GM08714 (cell line): ENCODE measurements around the gene PIGQ.

Experiments
- H3K4me3 ChIP-seq: fragments of 200-500 bp; sonication (Bioruptor generic); 2 replicates; pipeline ENCODE4 v1.5.1; 2014; ENCODE audit warnings: mild to moderate bottlenecking, low read length, inconsistent platforms
- ZNF274 ChIP-seq: IDR thresholded peaks from 2 replicates; pipeline ENCODE4 v1.6.1; 2012; ENCODE audit warnings: mild to moderate bottlenecking, low read depth, low read length

Gene PIGQ

DNA sequence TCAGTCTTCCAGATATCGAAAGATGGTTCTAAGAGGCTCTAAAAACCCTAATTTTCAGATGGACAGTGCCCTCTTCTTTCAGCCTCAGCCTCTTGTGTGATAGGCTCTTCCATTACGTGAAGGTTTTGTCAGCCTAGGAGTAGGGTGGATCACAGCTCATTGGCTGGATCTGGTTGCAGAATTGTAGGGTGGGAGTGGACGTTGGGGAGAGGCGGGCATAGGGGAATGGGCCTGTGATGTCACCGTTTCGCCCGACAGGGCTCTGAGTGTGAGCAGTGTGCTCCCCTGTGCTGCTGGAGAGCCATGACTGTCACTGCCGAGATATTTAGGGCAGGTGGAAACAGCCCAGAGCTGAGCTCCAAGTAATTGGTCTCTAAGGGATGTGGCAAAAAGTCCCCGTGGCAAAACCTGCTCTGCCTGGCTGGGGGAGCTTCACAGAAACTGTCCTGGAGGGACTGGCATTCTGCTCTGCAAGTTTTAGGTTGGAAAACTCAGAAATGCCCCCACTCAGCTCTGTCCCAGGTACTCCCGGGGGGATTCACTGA lies 54.8 kb downstream of the PIGQ start:
- no peak overlapping the region for H3K4me3 ChIP-seq
- no peak for TF ChIP-seq ZNF274

DNA sequence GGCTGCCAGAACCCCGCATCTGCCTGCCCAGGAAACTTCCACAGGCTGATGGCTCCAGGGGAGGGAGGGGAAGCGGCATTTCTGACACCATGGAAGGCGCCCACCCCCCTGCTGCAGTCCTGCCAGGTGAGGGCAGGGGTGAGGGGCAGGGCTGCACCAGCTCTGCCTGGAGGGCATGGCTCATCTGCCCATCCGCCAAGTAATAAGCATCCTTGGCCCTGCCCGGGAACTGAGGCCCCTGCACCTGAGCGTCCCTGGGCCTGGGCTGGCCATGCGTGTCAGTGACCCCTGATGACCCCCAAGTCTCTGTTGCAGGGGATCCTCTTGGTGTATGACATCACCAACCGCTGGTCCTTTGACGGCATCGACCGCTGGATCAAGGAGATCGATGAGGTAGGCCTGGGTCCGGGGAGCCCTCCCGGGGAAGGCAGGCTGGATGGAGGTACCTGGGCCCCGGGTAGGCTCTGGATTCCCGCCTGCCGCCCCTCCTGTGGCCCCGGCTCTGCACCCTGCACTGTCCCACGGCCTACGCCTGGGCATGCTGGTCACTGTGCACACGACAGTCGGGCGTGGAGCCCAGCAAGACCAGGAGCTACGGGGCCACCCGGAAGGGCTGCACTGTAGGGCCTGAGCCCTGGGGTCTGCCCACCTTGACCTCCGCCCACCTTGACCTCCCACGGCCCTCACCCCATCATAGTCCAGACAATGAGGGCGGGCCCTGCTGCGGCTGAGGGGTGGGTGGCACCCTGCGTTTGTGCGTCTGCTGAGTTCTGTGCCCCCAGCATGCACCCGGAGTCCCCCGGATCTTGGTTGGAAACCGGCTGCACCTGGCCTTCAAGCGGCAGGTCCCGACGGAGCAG lies 55.6 kb downstream of the PIGQ start:
- H3K4me3 ChIP-seq: no peak overlapping the region
- no peak for TF ChIP-seq ZNF274

- H3K4me3 ChIP-seq: no peak overlapping the region
- TF ChIP-seq ZNF274: no peak
Observed at GRCh38 chr16:625977-626765, 56.4 kb downstream of the PIGQ start.

DNA sequence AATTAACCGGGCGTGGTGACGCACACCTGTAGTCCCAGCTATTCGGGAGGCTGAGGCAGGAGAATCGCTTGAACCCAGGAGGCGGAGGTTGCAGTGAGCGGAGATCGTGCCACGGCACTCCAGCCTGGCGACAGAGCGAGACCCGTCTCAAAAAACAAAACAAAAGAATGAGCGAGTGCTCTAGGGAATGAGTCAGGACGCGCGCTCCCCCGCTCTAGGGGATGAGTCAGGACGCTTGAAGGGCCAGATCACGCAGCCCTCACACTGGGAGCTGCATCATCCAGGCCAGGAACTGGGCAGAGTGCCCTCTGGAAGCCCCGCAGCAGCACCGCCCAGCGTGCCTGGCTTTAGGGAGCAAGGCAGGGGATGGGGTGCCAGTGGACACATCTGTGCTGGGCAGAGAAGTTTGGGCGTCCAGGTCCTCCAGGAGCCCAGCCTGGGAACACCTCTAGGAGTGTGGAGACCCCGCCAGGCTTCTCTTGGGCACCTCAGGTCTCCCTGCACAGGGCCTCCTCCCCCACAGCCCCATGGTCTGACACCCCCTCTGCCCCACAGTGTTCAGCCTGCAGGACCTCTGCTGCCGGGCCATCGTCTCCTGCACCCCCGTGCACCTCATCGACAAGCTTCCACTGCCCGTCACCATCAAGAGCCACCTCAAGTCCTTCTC lies 57.2 kb downstream of the PIGQ start:
- no peak overlapping the region for H3K4me3 ChIP-seq
- TF ChIP-seq ZNF274: no peak

DNA sequence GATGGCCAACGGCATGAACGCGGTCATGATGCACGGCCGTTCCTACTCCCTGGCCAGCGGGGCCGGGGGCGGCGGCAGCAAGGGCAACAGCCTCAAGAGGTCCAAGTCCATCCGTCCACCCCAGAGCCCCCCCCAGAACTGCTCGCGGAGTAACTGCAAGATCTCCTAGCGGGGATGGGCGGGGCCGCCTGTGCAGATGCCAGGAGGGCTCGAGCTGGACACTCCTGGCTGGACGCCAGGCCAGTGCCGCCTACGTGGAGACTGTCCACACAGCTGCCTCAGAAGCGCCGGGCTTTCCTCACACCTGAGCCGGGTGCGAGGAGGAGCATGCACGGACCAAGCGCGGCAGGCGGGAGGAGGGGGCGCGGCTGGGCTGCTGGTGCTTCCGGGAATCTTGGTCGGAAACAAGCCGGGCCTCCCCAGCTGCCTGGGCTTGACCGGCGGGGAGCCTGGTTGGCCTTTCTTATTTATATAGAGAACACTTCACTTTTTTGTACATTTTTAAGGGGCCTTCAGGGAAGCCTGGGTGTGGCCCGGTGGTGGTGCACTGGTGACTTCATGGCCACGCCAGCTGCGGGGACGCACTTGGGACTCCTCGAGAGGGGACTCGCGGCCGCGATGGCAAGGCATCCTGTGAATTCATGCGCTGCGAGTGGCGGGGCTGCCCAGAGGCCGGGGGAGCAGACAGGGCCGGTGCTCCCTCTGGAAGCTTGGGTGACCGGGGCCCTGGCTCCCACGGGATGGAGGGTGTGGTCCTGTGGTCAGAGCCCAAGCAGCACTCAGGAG lies 57.9 kb downstream of the PIGQ start:
- no peak overlapping the region for H3K4me3 ChIP-seq
- no peak for TF ChIP-seq ZNF274

DNA sequence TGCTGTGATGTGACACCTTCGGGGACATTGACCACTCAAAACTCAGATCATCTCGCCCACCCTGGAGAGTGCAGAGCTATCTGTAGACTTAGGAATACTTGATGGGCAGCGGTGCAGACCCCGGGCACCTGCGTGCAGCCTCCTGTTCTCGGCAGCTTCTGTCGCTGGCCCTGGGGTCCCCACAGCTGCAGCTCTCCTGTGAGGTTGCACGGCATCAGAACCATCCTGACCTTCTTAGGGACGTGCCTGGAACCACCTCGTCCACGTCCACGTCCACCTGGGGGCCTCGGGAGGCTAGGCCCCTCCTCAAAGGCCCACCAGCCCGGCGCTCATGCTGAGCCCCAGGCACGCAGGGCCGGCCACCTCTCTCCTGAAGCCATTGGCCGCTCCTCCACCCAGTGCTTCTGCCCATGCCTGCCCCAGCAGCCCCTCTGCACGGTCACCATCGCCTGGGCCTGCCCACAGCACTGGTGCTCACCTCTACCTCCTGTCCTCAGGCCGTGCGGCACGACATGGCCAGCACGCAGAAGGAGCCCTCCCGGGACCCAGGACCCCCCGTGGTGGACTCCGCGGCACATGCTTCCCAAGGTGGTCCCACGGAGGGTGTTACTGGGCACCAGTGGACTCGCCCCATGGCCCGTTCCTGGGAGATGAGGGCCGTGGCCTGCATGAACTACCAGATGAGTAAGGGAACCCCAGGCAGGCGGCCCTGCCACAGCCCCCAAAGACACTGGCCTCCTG lies 58.7 kb downstream of the PIGQ start:
- no peak for TF ChIP-seq ZNF274
- no peak overlapping the region for H3K4me3 ChIP-seq

DNA sequence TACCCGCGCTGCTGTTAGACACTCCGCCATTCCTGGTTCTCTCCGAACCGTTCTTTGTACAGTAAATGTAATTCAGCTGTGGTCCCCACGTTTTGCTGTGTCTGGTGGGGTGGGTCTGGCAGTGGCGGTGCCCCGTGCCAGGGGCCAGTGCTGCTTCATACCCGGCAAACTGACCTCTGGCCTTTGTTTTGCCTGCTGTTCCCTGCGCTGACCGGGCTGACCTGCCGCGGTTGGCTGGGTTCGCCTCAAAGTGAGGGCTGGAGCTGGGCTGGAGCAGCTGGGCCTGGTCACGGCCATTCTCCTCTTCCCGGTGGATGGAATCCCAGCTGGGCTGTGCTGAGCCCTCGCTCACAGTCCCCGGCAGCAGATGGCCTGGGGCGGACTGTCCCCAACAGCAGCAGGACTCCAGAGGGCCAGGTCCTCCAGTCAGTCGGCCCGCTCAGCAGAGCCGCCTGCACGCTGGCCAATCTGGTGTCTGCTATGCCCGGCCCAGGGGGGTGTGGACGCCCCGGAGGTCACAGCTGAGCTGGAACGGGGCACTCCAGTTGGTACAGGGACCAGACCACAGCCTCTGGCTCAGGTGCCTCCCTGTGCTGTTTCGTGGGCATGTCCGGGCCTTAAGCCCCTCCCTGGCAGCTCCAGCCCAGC lies 59.5 kb downstream of the PIGQ start:
- no peak for TF ChIP-seq ZNF274
- H3K4me3 ChIP-seq: no peak overlapping the region

GRCh38 chr16:629833-630248 lies 60.1 kb downstream of the PIGQ start:
- no peak for TF ChIP-seq ZNF274
- no peak overlapping the region for H3K4me3 ChIP-seq

DNA sequence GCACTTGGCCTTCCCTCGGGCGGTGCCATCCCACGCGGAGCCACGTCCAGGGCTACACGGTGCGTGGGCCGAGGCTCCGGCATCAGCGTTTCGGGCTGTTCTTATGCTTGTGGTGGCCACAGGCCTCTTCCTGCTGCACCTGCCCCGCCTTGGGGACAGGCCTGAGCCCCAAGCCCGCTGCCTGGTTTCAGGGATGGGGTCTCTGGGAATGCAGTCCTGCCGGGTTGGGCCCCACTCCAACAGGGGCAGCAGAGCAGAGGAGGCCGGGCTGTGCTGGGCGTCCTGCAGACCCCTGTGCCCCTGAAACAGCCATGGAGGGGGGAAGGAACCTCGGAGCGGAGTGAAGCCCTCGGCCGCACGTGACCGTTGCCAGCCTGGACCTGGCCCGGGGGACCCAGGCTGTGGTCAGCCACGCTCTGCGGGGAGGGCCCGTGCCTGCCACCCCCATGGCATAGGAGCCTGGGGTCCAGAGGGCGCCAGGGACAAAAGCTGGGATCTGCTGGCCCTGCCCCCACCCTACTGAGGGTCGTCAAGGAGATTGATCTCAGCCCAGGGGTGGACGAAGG lies 60.6 kb downstream of the PIGQ start:
- H3K4me3 ChIP-seq: no peak overlapping the region
- TF ChIP-seq ZNF274: no peak

- TF ChIP-seq ZNF274: no peak
- no peak within 1 kb of the TSS for H3K4me3 ChIP-seq
Observed at GRCh38 chr16:630815-631405, 61.1 kb downstream of the PIGQ start, which contains the start of gene WFIKKN1. WFIKKN1 (plus strand) TSS chr16:630985; CDS start chr16:631254, 269 bp downstream.

DNA sequence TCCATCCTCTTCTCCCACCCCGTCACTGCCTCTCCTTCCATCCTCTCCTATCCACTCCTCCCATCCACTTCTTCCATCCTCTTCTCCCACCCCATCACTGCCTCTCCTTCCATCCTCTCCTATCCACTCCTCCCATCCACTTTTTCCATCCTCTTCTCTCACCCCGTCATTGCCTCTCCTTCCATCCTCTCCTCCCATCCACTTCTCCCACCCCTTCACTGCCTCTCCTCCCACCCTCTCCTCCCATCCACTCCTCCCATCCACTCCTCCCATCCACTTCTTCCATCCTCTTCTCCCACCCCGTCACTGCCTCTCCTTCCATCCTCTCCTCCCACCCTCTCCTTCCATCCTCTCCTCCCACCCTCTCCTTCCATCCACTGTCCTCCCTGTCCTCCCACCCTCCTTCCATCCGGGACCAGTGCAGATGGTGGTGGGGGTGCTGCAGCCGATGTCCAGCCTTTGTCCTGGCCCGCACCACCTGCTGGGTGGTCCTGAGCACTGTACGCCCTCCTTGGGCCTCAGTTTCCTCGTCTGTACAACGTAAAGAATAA lies 62.1 kb downstream of the PIGQ start:
- H3K4me3 ChIP-seq: no peak overlapping the region
- no peak for TF ChIP-seq ZNF274
